Measurements from ENCODE around the gene MGAT4B. TPM values are rescaled to one million over a fixed set of nuclear protein-coding genes. Genes with fewer than 3 reads are reported as not detected.

The MGAT4B gene
- total RNA-seq, 3 donors from 2014 or later (not counting 1 experiment from before 2014, with no cell fraction given): 143 to 159 (median 144) TPM

- ATAC-seq: no peak
- 77% methylated on average over 7 of the region's 7 CpGs for WGBS (ENCODE audit: insufficient coverage)
- H3K27me3 Mint-ChIP-seq (ENCODE audit: low read depth in 2 of 2): no peaks in the 10 kb centered on the region
- no peak overlapping the region for H3K4me3 Mint-ChIP-seq
- H3K36me3 Mint-ChIP-seq: no peaks in the 10 kb centered on the region
- Histone ChIP-seq H3K36me3 (ENCODE audit: control insufficient read depth, insufficient read depth, low read length) (peaks cover 29% of the 10 kb centered on the region), H3K27me3 (ENCODE audit: control insufficient read depth, insufficient read depth, low read length) (no peaks in the 10 kb centered on the region), H3K4me3 (ENCODE audit: low read length) (no peak overlapping the region), H3K9me3 (ENCODE audit: control insufficient read depth, insufficient read depth, low read length) (no peaks in the 10 kb centered on the region), H3K4me1 (ENCODE audit: control insufficient read depth, insufficient read depth, low read length) (peaks cover 6% of the 10 kb centered on the region), H3K27ac (ENCODE audit: low read length) (no peak overlapping the region)
- intact Hi-C loops (cut with micrococcal nuclease): no loop called here
- peaks cover 15 to 18% of the 10 kb centered on the region in 2 donors for H3K4me1 Mint-ChIP-seq
- no peak for TF ChIP-seq CTCF (IDR thresholded peaks at IDR 0.05)
- no peak for DNase-seq
- H3K9me3 Mint-ChIP-seq: no peaks in the 10 kb centered on the region
- H3K27ac Mint-ChIP-seq: no peak overlapping the region
These were observed 26.3 kb downstream of the MGAT4B start for GRCh38 chr5:179780362-179780761.

- H3K27me3 Mint-ChIP-seq (ENCODE audit: low read depth in 2 of 2): no peaks in the 10 kb centered on the region
- H3K36me3 ChIP-seq (ENCODE audit: control insufficient read depth, insufficient read depth, low read length): peaks cover 33% of the 10 kb centered on the region
- H3K4me1 ChIP-seq (ENCODE audit: control insufficient read depth, insufficient read depth, low read length): peaks cover 6% of the 10 kb centered on the region
- intact Hi-C loops (cut with micrococcal nuclease): no loop called here
- H3K4me1 Mint-ChIP-seq: peaks cover 15 to 18% of the 10 kb centered on the region in 2 donors
- TF ChIP-seq CTCF (IDR thresholded peaks at IDR 0.05): no peak
- H3K9me3 ChIP-seq (ENCODE audit: control insufficient read depth, insufficient read depth, low read length): no peaks in the 10 kb centered on the region
- H3K36me3 Mint-ChIP-seq: no peaks in the 10 kb centered on the region
- ATAC-seq (no peak), DNase-seq (no peak)
- H3K4me3 Mint-ChIP-seq: no peak overlapping the region
- 94% methylated on average over 4 of the region's 4 CpGs for WGBS (ENCODE audit: insufficient coverage)
- H3K9me3 Mint-ChIP-seq: no peaks in the 10 kb centered on the region
- H3K27ac ChIP-seq (ENCODE audit: low read length): no peak overlapping the region
- H3K27ac Mint-ChIP-seq: no peak overlapping the region
- H3K27me3 ChIP-seq (ENCODE audit: control insufficient read depth, insufficient read depth, low read length): no peaks in the 10 kb centered on the region
- no peak overlapping the region for H3K4me3 ChIP-seq (ENCODE audit: low read length)
These were observed 26.8 kb downstream of the MGAT4B start for GRCh38 chr5:179779826-179780225.

- no peak for TF ChIP-seq CTCF (IDR thresholded peaks at IDR 0.05)
- H3K4me3 Mint-ChIP-seq: no peak overlapping the region
- Histone ChIP-seq H3K9me3 (ENCODE audit: control insufficient read depth, insufficient read depth, low read length) (no peaks in the 10 kb centered on the region), H3K4me3 (ENCODE audit: low read length) (no peak overlapping the region), H3K27ac (ENCODE audit: low read length) (no peak overlapping the region), H3K36me3 (ENCODE audit: control insufficient read depth, insufficient read depth, low read length) (peaks cover 44% of the 10 kb centered on the region), H3K27me3 (ENCODE audit: control insufficient read depth, insufficient read depth, low read length) (no peaks in the 10 kb centered on the region), H3K4me1 (ENCODE audit: control insufficient read depth, insufficient read depth, low read length) (peaks cover 6% of the 10 kb centered on the region)
- H3K4me1 Mint-ChIP-seq: peaks cover 15 to 18% of the 10 kb centered on the region in 2 donors
- intact Hi-C loops (cut with micrococcal nuclease): no loop called here
- no peaks in the 10 kb centered on the region for H3K36me3 Mint-ChIP-seq
- 97% methylated on average over 5 of the region's 5 CpGs for whole genome bisulfite sequencing (ENCODE audit: insufficient coverage)
- H3K27me3 Mint-ChIP-seq (ENCODE audit: low read depth in 2 of 2): no peaks in the 10 kb centered on the region
- DNase-seq (no peak), ATAC-seq (no peak)
- no peak overlapping the region for H3K27ac Mint-ChIP-seq
- no peaks in the 10 kb centered on the region for H3K9me3 Mint-ChIP-seq
These were observed 28.1 kb downstream of the MGAT4B start for GRCh38 chr5:179778591-179778990.

- H3K36me3 Mint-ChIP-seq: no peaks in the 10 kb centered on the region
- H3K4me1 Mint-ChIP-seq: peaks cover 20 to 22% of the 10 kb centered on the region in 2 donors
- H3K9me3 ChIP-seq (ENCODE audit: control insufficient read depth, insufficient read depth, low read length): no peaks in the 10 kb centered on the region
- H3K4me3 Mint-ChIP-seq: no peak overlapping the region
- H3K4me1 ChIP-seq (ENCODE audit: control insufficient read depth, insufficient read depth, low read length): peaks cover 6% of the 10 kb centered on the region
- H3K36me3 ChIP-seq (ENCODE audit: control insufficient read depth, insufficient read depth, low read length): peaks cover 51% of the 10 kb centered on the region
- H3K27ac Mint-ChIP-seq: peak overlapping the region; percentile 18 to 72
- H3K27me3 Mint-ChIP-seq (ENCODE audit: low read depth in 2 of 2): no peaks in the 10 kb centered on the region
- intact Hi-C loops (cut with micrococcal nuclease): no loop called here
- TF ChIP-seq CTCF (IDR thresholded peaks at IDR 0.05): no peak
- DNase-seq: no peak
- ATAC-seq: peak in 1 of 3 donors; percentile 33
- WGBS (ENCODE audit: insufficient coverage): 82% methylated on average over 9 of the region's 9 CpGs
- H3K4me3 ChIP-seq (ENCODE audit: low read length): no peak overlapping the region
- no peaks in the 10 kb centered on the region for H3K27me3 ChIP-seq (ENCODE audit: control insufficient read depth, insufficient read depth, low read length)
- H3K9me3 Mint-ChIP-seq: no peaks in the 10 kb centered on the region
- H3K27ac ChIP-seq (ENCODE audit: low read length): no peak overlapping the region
These were observed 28.8 kb downstream of the MGAT4B start for GRCh38 chr5:179777909-179778308.

All from natural killer cell (primary cell).